ENCODE data around the gene SPON2. TPM values are rescaled to one million over a fixed set of nuclear protein-coding genes. Genes with fewer than 3 reads are reported as not detected.

SPON2 gene
- total RNA-seq, 2 donors from 2014 or later, result 26.6 to 34.3 TPM

DNA sequence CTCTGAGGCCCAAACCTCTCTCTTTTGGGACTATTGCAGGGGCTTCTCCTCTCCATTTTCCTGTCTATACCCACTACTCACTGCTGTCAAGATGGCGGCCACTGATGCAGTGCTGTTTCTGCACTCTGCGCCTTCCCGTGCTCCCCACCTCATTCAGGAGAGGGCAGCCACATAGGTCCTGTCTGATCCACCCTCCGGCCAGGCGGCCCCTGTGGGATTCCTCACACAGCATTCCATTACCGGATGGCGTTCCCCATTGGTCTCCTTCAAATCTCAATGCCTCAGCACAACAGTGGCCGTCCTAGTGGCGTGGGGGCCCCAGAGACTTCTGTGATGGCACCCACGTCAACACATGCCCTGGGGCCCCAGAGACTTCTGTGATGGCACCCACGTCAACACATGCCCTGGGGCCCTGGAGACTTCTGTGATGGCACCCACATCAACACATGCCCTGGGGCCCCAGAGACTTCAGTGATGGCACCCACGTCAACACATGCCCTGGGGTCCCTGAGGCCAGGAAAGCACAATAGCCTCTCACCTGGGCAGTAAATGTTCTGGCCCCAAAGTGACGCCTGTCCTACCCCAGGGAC is 7.3 kb downstream of the SPON2 start:
- intact Hi-C loops (cut with DNase I, micrococcal nuclease), result loop anchor here (10.0 kb wide), 1 partner anchor 80 kb away; the partner anchor contains the start of gene CTBP1 (in 2 of the 2)
- no peak for DNase-seq
- ATAC-seq, result no peak

DNA sequence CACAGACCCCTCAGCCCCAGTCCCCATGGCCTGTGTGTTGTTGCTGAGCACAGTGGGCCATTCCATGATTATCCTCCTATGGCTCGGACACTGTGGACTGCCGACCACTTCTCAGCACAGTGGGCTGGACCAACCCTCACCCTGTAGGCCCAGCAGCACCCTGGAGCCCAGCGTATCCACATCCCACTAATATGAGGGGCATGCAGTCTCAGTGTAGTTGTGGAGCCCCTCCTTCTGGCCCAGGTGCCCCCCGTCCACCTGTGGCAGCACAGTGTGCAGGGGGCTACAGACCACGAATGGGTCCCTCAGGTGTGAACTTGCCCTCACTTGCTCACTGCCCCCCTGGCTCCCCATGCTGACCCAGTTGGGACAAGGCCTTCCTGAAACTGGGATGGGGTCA is 7.9 kb downstream of the SPON2 start:
- DNase-seq (no peak), ATAC-seq (no peak)
- intact Hi-C loops (cut with DNase I, micrococcal nuclease), result loop anchor here (10.0 kb wide), 1 partner anchor 80 kb away; the partner anchor contains the start of gene CTBP1 (in 2 of the 2)

DNA sequence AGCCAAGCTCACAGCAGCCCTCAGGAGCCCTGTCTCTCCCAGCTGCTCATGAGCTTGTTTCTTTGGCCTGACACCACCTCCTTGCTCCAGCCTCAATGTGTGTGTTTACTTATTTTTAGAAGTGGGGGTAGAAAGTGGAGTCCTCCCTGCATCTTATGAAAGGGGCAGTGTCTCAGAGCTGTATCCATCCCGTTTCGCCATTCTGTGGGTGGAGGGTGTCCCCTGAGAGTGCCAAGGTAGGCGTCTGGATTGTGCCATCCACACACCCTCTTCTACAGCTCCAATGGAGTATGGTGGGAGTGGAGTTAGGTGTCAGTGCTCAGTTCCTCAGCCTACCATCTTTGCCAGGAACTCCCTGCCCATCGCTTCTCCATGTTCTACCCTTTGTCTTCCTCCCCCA is 8.3 kb downstream of the SPON2 start:
- DNase-seq, result no peak
- intact Hi-C loops (cut with DNase I, micrococcal nuclease), result loop anchor here (10.0 kb wide), 1 partner anchor 81 kb away; the partner anchor contains the start of gene CTBP1 (in 2 of the 2)
- ATAC-seq, result no peak

DNA sequence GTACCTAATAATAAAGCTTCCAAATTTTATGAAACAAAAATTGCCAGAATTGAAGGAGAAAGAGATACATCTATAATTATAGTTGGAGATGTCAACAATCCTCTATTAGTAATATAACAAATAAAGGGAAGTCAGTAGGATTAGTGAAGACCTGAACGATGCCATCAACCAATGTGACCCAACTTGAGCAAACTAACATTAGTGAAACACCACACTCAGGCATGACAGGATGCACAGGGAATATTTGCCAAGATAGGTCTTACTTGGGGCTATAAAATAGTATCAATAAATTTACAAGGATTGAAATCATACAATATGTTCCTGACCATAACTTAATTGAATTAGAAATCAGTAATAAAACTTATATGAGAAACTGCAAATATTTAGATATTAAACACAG is 12.0 kb downstream of the SPON2 start:
- no peak for DNase-seq
- intact Hi-C loops (cut with DNase I, micrococcal nuclease), result loop anchor here (10.0 kb wide), 1 partner anchor 84 kb away; the partner anchor contains the start of gene CTBP1 (in 2 of the 2)
- ATAC-seq, result no peak

DNA sequence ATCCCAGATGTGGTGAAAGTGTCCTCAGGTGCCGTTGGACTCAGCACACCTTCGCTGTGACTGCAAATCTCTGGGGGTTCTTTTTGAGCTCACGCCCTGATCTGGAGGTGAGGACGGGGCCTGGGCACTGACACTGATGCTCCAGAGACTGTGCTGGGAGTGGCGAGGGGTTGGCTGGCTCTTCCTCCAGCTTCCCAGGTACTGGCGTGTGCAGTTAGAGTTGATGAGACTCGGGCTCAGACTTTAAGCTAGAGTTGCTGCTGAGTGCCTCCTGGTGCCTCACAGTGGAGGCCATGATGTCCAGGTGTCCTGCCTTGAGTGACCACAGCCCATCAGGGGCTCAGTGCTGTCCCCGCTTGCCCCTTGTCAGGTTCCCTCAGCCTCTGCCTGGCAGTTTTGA is 16.3 kb downstream of the SPON2 start:
- DNase-seq (no peak), ATAC-seq (no peak)
- intact Hi-C loops (cut with DNase I, micrococcal nuclease), result no loop called here

DNA sequence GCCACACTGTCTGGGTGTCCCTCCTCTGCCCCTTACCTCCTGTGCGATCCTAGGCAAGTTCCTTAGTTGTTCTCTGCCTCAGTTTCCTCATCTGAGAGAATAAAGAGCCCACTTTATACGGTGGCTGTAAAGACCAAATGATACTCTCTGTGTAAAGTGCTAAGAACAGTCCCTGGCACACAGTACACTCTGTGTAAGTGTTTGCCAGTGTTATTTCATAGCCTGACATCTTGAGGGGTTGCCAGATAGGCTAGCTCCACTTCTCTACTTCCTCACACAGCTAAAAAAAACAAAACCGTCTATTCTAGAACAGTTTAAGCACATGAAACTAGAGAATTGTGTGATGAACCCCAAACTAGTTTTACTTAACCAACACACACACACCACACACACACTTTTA is 17.1 kb downstream of the SPON2 start:
- no peak for ATAC-seq
- intact Hi-C loops (cut with DNase I, micrococcal nuclease), result no loop called here
- no peak for DNase-seq

DNA sequence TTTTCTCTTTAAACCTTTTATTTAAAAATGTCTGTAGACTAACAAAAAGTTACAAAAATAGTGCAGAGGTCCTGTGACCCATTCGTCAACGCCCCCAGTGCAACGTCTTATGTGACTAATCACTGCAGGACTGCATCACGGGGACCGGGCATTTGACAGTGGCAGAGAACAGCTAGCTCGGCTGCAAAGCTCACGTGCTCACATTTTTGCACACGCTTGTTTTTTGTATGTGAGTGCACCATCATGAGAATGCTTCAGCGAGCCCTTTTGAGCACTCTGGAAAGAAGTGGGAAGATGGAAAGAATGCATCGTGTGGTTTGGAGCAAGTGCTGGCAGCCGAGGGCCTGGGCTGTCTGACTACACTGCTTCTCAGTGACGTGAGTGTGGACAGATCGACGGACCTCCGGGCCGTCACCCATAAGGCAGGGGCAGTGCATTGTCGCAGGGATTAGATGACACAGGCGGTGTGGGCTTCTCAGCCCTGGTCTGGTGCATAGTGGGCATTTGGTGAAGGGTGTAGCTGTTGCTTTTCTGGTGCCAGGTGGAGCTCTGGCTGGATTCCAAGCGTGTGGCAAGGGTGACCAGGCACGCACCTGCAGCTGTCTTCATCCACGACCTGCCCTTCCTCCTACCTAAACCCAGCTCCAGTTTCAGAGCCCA is 17.7 kb downstream of the SPON2 start:
- ATAC-seq (peak; percentile 34), DNase-seq (no peak)
- intact Hi-C loops (cut with DNase I, micrococcal nuclease), result no loop called here

DNA sequence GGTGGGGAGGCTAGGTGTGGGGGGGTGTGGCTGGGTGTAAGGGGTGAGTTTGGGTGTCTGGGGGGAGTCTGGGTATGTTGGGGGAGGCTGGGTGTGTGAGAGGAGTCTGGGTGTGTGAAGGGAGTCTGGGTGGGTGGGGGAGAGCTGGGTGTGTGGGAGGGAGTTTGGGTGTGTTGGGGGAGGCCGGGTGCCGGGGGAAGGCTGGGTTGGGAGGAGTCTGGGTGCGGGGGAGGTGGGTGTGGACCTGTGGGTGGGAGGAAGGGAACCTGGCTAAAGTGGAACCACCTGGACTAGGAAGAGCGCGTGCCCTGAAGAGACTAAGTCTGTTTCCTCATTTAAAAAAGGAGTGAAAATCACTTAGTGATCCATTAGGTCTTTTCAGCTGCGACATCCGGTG is 18.3 kb downstream of the SPON2 start:
- no peak for DNase-seq
- intact Hi-C loops (cut with DNase I, micrococcal nuclease), result no loop called here
- ATAC-seq, result no peak

DNA sequence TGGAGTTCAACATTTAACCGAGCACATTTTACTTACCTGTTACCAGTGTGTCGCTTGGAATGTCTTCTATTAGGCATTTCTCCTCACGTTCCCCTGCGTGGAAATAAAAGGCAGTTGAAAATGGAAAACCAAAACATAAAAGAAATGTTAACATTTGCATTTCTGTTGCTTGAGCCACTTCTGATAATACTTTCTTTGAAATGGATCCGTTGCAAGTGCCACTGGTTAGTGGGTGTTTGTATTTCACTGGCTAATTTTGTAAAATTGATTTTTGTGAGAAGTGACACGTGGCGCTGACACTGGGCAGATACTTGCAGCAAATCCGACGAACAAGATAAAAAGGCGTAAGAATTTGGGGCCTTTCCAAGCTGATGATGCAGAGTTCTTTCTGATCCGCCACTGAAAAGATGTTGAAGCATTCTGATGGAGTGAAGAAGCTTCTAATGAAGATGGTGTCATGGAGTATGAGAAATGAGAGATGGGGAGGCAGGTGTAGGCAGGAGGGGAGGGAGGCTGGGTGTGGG is 18.8 kb downstream of the SPON2 start:
- no peak for ATAC-seq
- no peak for DNase-seq
- intact Hi-C loops (cut with DNase I, micrococcal nuclease), result no loop called here

DNA sequence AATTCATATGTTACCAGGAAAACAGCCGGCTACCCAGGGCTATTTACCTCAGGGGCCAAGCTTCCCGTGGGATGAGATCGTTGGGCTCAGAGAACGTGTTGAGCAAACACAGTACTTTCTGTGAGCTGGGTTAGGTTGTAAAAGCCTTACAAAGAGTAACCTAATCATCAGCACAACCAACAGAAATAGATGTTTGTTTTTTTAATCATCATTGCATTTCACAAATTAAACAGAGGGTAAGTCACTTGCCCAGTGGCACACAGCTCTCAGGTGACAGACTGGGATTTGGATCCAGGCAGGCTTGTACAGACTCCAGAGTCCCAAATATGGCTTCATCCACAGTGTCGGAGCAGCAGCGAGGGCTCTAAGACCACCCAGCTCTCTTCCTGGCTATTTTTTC is 20.1 kb downstream of the SPON2 start:
- ATAC-seq (no peak), DNase-seq (no peak)
- intact Hi-C loops (cut with DNase I, micrococcal nuclease), result no loop called here

DNA sequence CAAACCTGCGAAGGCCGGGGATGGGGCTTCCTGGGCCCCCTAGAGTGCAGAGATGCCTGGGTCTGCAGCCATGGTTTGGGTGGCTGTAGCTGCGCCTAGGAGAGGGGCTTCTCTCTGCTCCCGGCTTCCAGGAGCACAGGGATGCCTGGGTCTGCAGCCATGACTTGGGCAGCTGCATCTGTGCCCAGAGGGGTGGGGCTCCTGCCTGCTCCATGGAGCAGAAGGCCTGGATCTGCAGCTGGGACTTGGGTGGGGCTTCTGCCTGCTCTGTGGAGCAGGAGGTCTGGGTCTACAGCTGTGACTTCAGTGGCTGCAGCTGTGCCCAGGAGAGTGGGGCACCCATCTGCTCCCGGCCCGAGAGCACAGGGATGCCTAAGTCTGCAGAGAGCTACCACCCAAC is 20.8 kb downstream of the SPON2 start:
- intact Hi-C loops (cut with DNase I, micrococcal nuclease), result no loop called here
- ATAC-seq (no peak), DNase-seq (no peak)

DNA sequence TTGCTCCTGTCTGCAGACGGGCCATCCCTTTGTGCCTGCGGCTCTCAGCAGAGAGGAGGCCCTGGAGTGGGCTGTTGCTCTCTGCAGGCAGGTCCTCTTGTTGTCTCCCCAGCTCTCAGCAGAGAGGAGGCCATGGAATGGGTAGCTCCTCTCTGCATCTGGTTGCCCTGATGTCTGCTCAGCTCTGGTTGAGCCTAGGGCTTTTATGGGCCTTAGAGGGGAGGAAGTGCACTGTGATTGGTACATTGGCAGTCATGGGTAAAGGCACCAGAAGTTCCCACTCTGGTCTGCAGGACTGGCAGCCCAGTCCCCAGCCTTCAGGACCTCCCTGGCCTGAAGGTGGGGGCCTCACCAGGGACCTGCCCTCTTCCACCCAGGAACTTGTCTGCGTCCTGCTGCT is 21.5 kb downstream of the SPON2 start:
- intact Hi-C loops (cut with DNase I, micrococcal nuclease), result no loop called here
- ATAC-seq (no peak), DNase-seq (no peak)

DNA sequence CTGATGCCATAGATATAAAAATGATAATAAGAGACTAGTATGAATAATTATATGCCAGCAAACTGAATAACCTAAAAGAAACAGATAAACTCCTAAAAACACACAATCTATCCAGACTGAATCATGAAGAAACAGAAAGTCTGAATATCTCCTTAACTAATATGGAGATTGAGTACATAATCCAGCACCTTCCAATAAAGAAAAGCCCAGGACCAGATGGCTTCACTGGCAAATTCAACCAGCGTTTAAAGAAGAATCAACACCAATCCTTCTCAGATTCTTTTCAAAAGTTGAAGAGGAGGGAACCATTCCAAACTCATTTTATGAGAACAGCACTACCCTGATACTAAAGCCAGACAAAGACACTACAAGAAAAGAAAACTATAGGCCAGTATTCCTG is 32.5 kb downstream of the SPON2 start:
- intact Hi-C loops (cut with DNase I, micrococcal nuclease), result loop anchor here in 1 of 2 donors (10.0 kb wide), 1 partner anchor 125 kb away; no protein-coding TSS in a partner anchor
- no peak for ATAC-seq
- DNase-seq, result no peak

DNA sequence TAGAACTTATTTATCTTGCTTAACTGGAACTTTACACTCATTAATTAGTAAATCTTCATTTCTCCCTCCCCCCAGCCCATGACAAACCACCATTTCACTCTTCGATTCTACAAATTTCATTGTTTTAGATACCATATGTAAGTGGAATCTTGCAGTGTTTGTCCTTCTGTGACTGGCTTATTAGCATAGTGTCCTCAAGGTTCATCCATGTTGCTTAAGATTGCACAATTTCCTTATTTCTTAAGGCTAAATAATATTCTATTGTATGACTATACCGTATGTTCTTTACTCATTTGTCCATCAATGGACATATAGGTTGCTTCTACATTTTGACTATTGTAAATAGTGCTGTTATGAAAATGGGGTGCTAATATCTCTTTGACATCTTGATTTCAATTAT is 34.5 kb downstream of the SPON2 start:
- no peak for ATAC-seq
- intact Hi-C loops (cut with DNase I, micrococcal nuclease), result loop anchor here in 1 of 2 donors (10.0 kb wide), 1 partner anchor 127 kb away; no protein-coding TSS in a partner anchor
- no peak for DNase-seq

DNA sequence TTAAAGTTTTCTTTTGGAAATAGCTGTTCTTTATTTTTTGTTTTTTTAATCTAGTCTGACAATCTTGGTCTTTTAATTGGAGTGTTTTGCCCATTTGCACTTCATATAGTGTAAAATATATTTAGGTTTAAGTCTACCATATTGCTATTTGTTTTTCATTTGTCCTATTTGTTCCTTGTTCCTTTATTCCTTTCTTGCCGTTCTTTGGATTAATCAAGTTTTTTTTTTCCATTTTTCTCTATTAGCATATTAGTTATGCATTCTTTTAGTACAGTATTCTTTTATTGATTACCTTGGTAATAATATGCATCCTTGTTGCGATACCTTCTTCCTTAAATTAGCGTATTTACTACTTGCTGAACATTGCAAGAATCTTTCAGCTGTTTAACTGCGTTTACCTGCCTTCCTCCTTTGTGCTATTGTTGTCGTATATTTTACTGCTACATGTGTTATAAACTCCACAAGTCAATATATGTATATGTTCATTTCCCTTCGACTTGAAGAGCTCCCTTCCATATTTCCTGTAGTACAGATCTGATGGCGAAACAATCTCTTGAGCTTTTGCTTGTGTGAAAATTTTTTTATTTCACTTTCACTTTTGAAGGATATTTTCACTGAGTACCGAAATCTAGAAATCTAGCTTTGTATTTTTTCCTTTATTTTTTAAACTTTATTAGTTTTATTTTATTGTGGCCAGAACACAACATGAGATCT is 35.2 kb downstream of the SPON2 start:
- intact Hi-C loops (cut with DNase I, micrococcal nuclease), result loop anchor here in 1 of 2 donors (10.0 kb wide), 1 partner anchor 128 kb away; no protein-coding TSS in a partner anchor
- DNase-seq, result no peak
- ATAC-seq, result peak; percentile 73

DNA sequence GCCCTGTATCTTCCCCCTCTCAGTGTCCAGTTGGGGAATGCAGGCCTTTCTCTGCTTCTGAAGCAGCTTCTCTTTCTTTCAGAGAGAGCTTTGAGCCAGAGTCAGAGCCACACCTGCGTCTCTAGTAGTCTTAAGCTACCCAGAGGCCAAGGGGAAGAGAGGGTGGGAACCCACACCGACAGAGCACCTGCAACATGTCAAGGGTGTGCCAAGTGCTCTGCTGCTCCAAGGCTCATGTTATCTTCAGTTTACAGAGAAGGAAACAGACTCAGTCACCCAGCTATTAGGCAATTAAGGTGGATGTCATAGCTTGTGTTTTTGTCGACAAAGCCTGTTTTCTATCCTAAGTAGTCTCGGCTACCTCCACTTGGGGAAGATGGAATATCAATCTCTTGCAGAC is 36.3 kb downstream of the SPON2 start:
- intact Hi-C loops (cut with DNase I, micrococcal nuclease), result loop anchor here in 1 of 2 donors (10.0 kb wide), 1 partner anchor 129 kb away; no protein-coding TSS in a partner anchor
- ATAC-seq (peak; percentile 99), DNase-seq (peak in 1 of 2 donors; percentile 29)

DNA sequence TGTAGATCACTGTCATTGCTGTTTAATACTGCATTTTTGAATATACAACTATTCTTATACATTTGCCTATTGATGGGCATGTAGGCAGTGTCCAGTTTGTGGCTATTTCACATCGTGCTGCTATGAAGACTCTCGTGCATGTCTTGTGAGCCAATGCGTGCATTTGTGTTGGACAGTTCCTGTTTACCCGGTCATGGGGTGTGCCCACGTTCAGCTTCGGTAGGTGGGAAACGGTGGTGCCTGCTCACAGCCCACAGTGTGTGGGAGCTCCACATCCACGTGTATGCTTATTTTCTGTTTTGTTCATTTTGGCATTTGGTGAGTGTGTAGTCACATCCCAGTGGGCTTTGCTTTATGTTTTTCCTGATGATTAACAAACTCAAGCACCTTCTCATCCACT is 39.4 kb downstream of the SPON2 start:
- DNase-seq, result no peak
- ATAC-seq, result no peak
- intact Hi-C loops (cut with DNase I, micrococcal nuclease), result loop anchor here in 1 of 2 donors (5.0 to 10.0 kb wide), 2 partner anchors 132 to 219 kb away; no protein-coding TSS in a partner anchor

DNA sequence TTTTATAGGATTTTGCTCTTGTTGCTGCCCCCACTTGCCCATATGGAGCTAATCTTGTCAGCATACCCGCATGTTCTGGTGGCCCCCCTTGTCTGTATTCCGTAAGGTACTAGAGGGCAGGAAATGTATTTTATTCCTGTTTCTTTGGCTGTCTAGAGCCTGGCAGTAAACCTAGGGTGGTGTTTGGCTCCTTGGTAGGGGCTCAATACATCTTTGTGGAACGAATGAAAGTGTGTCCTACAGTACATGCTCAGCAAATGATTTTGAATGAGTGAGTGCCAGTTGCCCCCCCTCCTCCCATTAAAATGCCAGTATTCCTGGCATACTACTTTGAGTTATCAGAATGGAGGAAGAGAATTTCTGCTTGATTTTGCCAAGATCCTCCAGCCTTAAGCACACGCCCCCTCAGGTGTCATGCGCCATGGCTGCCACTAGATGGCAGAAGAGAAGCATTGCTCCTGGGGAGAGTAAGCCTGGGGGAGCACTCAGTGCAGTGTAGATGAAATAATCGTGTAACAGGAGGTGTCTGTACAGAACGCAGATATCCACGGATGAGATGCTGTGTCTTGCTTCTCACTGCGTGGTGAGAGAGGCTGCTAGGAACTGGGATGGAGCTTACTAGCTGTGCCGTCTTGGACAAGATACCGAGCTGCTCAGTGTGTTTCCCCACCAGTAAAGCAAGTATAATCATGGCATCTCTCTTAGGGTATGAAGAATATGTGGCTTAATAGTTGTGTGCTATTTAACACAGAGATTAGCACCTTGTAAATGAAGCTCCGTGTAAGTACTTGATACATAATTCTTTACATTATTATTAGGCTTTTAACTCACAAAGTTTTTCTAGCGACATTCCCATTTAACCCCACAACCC is 41.8 kb downstream of the SPON2 start:
- peak; percentile 97 for ATAC-seq
- intact Hi-C loops (cut with DNase I, micrococcal nuclease), result loop anchor here in 1 of 2 donors (5.0 to 10.0 kb wide), 2 partner anchors 134 to 222 kb away; no protein-coding TSS in a partner anchor

More for the DNA sequence above, 41.8 kb downstream of the SPON2 start:
- peak in 1 of 2 donors; percentile 62 for DNase-seq
